Lower leg skin (tissue), 3 donors: ENCODE measurements around the gene ALOX15.
"Not testable (repeated sequence)": the region's sequence is repeated elsewhere in the genome, so short reads cannot be mapped to it uniquely, and the experiment has no call there.

Experiments used
- POLR2A ChIP-seq, 2 donors: fragments of 450-650 bp; IDR thresholded peaks; one replicate each; pipeline ENCODE4 v1.6.1; 2016 to 2017; ENCODE audit warnings: antibody characterized with exemption in 2 of 2, mild to moderate bottlenecking in 1 of 2, moderate library complexity in 1 of 2
- TF ChIP-seq, protein P1 (sequence below), 3 donors: fragments of 450-650 bp; IDR thresholded peaks; one replicate each; pipeline ENCODE4 v1.5.1; 2016; ENCODE audit warnings: antibody characterized with exemption in 3 of 3, mild to moderate bottlenecking in 3 of 3, moderate library complexity in 2 of 3

GRCh38 chr17:4590042-4590441, 51.4 kb downstream of the ALOX15 start:
- TF ChIP-seq, protein P1, sequence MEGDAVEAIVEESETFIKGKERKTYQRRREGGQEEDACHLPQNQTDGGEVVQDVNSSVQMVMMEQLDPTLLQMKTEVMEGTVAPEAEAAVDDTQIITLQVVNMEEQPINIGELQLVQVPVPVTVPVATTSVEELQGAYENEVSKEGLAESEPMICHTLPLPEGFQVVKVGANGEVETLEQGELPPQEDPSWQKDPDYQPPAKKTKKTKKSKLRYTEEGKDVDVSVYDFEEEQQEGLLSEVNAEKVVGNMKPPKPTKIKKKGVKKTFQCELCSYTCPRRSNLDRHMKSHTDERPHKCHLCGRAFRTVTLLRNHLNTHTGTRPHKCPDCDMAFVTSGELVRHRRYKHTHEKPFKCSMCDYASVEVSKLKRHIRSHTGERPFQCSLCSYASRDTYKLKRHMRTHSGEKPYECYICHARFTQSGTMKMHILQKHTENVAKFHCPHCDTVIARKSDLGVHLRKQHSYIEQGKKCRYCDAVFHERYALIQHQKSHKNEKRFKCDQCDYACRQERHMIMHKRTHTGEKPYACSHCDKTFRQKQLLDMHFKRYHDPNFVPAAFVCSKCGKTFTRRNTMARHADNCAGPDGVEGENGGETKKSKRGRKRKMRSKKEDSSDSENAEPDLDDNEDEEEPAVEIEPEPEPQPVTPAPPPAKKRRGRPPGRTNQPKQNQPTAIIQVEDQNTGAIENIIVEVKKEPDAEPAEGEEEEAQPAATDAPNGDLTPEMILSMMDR (IDR thresholded peaks at IDR 0.05): not testable (repeated sequence)
- not testable (repeated sequence) for TF ChIP-seq POLR2A (IDR thresholded peaks at IDR 0.05)
